GM10847 (cell line): Measurements from ENCODE around the gene DOK4.

ENCODE experiments used
- POLR2A ChIP-seq: IDR thresholded peaks from 2 replicates; pipeline ENCODE4 v1.6.1; 2011; ENCODE audit not compliant: insufficient read length; ENCODE audit errors: extremely low read depth

DOK4 gene

DNA sequence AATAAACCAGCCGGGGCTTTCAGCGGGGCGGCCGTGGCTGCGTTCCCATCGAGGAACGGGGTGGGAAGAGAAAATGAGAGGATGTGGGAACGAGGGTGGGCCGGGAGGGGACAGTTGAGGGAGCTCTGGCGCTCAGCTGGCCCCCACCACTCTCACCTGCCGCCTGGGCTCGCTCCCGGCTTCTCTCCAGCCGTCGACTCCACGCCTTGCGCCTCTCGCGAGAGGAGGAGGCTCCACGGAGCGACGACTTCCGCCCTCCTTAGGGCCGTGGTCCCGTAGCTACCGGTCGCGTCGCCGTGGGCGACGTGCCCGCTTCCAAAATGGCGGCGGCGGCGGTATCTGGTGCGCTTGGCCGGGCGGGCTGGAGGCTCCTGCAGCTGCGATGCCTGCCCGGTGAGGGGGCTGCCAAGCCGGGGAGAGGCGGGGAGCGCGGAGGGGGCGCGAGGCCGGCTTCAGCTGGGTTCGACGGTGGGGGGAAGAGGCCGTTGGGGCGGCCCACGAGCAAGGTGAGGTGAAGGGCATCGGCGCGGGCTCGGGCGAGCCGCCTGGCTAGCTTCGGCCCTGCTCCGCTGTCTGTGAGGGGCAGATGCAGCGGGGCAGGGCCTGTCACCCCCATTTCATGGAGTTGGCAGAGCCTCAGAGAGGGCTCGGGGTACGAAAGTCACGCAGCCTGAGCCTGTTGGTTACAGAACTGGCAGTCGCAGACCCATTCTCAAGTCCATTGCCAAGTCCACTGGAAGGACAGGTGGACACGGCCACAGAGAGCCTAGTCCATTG is 38.9 kb downstream of the DOK4 start, which contains the start of the genes CIAPIN1 and COQ9:
TSS of gene CIAPIN1 (minus strand) at position 200 of the 777 bp plus-strand sequence. CDS start 6,457 bp downstream, outside the sequence.
TSS of gene COQ9 (plus strand) at position 294 of the 777 bp plus-strand sequence. CDS start at position 321, 27 bp downstream.
- no peak for TF ChIP-seq POLR2A

GRCh38 chr16:57446531-57447185 is 39.6 kb downstream of the DOK4 start:
- TF ChIP-seq POLR2A = no peak

- no peak for TF ChIP-seq POLR2A
Observed at GRCh38 chr16:57445510-57445909, 40.8 kb downstream of the DOK4 start.

- TF ChIP-seq POLR2A = no peak
Observed at GRCh38 chr16:57444711-57445110, 41.6 kb downstream of the DOK4 start.

GRCh38 chr16:57435838-57436237 is 50.5 kb downstream of the DOK4 start:
- no peak for TF ChIP-seq POLR2A

DNA sequence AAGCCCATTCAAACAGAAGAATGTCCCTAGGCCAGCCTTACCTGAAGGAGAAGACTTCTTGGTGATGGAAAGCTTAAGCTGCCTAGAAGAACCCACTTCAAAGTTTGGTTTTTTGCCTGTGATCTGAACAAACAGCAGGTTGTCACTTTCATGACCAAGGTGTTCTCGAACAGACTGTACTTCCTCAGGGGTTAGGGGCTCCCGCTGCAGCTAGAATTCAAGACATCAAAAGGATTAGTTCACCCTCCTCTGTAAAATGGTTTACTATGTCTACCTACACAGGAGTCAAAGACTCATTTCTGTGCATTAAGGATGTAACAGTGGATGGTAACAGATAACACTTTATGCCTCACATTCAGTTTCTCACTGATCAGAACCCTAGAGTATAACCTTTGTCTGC is 52.3 kb downstream of the DOK4 start:
- no peak for TF ChIP-seq POLR2A

GRCh38 chr16:57432989-57433388 is 53.3 kb downstream of the DOK4 start:
- TF ChIP-seq POLR2A = no peak

GRCh38 chr16:57432505-57432904 is 53.8 kb downstream of the DOK4 start:
- TF ChIP-seq POLR2A = no peak

- TF ChIP-seq POLR2A = no peak
Observed at GRCh38 chr16:57430955-57431354, 55.3 kb downstream of the DOK4 start.

DNA sequence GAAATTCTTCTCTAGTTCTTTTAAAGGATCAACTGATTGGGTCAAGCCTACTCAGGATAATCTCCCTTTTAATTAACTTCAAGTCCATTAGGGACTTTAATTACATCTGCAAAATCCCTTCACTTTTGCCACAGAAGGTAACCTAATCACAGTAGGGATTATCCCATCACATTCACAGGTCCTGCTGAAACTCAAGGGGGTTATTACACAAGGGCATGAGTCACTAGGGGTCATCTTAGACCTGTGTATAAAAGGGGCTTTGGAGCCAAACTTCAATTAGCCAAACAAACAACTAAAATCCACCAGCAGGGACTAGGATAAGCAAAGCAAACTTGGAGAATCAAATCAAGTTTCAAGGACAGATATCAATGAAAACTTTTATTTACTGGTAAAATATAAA is 58.5 kb downstream of the DOK4 start:
- no peak for TF ChIP-seq POLR2A

- no peak for TF ChIP-seq POLR2A
Observed at GRCh38 chr16:57427307-57427706, 59.0 kb downstream of the DOK4 start.

DNA sequence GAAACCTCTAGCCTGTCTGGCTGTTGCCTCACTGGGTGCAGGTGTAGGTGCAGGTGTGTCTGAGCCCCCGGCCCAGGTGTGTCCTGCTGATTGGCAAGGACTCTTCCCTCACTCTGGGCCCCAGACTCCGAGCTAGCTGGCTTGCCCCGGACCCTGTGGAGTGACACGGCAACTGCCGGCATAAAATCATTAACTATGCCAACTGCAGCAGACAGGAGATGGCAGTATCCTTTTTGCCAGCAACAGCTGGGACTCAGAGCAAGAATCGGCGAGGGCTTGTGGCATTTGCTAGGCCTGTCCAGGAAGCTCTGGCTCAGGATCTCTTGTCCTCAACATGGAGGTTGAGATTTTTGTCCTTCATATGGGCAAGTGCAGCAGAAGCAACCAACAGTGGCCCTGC is 59.9 kb downstream of the DOK4 start:
- no peak for TF ChIP-seq POLR2A

DNA sequence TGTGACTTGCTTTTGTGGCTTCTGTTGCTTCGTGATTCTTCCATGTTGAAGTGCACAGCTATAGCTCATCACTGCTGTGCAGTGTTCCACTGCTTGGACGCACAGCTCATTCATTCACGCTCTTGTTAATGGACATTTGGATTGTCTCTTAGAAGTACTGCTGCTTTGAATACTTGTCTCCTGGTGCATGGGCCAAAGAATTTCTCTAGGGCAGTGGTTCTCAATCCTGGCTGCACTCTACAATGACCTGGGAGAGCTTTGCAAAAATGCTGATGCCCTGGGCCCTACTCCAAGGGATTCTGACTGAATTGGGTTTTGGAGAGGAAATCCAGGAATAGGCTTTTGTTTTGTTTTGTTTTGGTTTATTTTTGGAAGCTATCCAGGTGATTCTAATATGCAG is 61.7 kb downstream of the DOK4 start:
- TF ChIP-seq POLR2A = no peak

GRCh38 chr16:57423152-57423551 is 63.1 kb downstream of the DOK4 start:
- TF ChIP-seq POLR2A = no peak

DNA sequence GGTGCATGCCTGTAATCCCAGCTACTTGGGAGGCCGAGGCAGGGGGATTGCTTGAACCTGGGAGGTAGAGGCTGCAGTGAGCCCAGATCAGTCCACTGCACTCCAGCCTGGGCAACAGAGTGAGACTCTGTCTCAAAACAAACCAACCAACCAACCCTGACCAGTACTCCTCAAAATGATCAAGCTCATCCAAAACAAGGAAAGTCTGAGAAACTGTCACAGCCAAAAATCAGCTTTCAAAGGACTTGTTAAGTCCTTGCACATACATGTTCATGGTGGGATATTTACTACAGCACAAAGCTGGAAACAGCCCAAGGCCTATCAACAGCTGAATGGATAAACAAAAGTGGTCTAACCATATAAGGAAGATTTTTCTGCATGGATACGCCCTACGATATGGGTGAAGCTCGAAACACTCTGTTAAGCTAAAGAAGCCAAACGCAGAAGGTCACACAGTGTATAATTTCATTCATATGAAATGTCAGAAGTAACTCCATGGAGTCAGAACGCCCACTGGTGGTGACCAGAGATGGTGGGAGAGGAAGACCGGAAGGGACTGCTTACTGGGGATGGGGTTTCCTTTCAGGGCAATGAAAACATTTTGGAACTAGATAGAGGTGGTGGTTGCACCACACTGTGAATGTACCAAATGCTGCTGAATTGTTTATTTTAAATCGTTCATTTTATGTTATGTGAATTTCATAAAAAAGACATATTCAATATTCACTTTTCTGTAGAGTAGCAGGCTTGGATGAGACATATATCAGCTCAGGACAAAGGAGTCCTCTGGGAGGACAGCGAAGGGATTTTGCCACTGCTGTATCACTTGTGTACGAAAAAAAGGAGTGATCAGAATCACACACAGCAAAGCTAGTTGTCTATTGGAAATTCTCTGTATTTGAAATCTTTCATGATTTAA is 64.0 kb downstream of the DOK4 start:
- TF ChIP-seq POLR2A = no peak
